ENCODE data around the gene SLC35A2. TPM values are rescaled to one million over a fixed set of nuclear protein-coding genes. Genes with fewer than 3 reads are reported as not detected.

The SLC35A2 gene
- total and polyA plus RNA-seq, 12 donors, result 6.4 to 27.7 (median 12.4) TPM

Other genes with a start within 250 kb of the SLC35A2 start
- 10 to 100 TPM in 1 of 10 donors, 1 to 10 TPM in 8, under 1 TPM in 1; 0.86 to 14.3 (median 1.7) TPM for gene WAS, start 227.8 kb downstream of the SLC35A2 start, total RNA-seq
- 1 to 10 TPM; 1.9 TPM for gene WAS, start 227.8 kb downstream of the SLC35A2 start, polyA plus RNA-seq
- gene SUV39H1, start 214.9 kb downstream of the SLC35A2 start, total RNA-seq, result 1 to 10 TPM; 2.2 to 5.6 (median 3.1) TPM
- gene SUV39H1, start 214.9 kb downstream of the SLC35A2 start, polyA plus RNA-seq, result 1 to 10 TPM; 1.4 to 4.6 TPM
- gene GLOD5, start 149.9 kb downstream of the SLC35A2 start, total RNA-seq, result not detected
- gene GLOD5, start 149.9 kb downstream of the SLC35A2 start, polyA plus RNA-seq, result not detected
- gene GATA1, start 125.1 kb downstream of the SLC35A2 start, total RNA-seq, result under 1 TPM in 2 of 10 donors, not detected in 8; 0.23 to 0.25 TPM
- gene GATA1, start 125.1 kb downstream of the SLC35A2 start, polyA plus RNA-seq, result under 1 TPM in 1 of 2 donors, not detected in 1; 0.07 TPM
- gene HDAC6, start 109.6 kb downstream of the SLC35A2 start, total RNA-seq, result 10 to 100 TPM; 28.4 to 45.6 (median 32.3) TPM
- gene HDAC6, start 109.6 kb downstream of the SLC35A2 start, polyA plus RNA-seq, result 100 to 1,000 TPM in 1 of 2 donors, 10 to 100 TPM in 1; 31.7 to 102 TPM
- gene ERAS, start 85.1 kb downstream of the SLC35A2 start, total RNA-seq, result not detected
- gene ERAS, start 85.1 kb downstream of the SLC35A2 start, polyA plus RNA-seq, result under 1 TPM in 1 of 2 donors, not detected in 1; 0.04 TPM
- under 1 TPM in 5 of 10 donors, not detected in 5; 0.36 to 0.78 (median 0.39) TPM for gene PCSK1N, start 76.0 kb downstream of the SLC35A2 start, total RNA-seq
- under 1 TPM in 1 of 2 donors, not detected in 1; 0.03 TPM for gene PCSK1N, start 76.0 kb downstream of the SLC35A2 start, polyA plus RNA-seq
- gene TIMM17B, start 13.9 kb downstream of the SLC35A2 start, total RNA-seq, result 10 to 100 TPM; 58.3 to 73.4 (median 64.7) TPM
- 100 to 1,000 TPM in 1 of 2 donors, 10 to 100 TPM in 1; 75.1 to 100 TPM for gene TIMM17B, start 13.9 kb downstream of the SLC35A2 start, polyA plus RNA-seq
- 10 to 100 TPM; 41.2 to 75.5 (median 52.8) TPM for gene PQBP1, start 13.7 kb downstream of the SLC35A2 start, total RNA-seq
- 100 to 1,000 TPM in 1 of 2 donors, 10 to 100 TPM in 1; 99.8 to 127 TPM for gene PQBP1, start 13.7 kb downstream of the SLC35A2 start, polyA plus RNA-seq
- gene PIM2, start 7.4 kb upstream of the SLC35A2 start, total RNA-seq, result 10 to 100 TPM in 1 of 10 donors, 1 to 10 TPM in 9; 2.0 to 14.0 (median 3.3) TPM
- gene PIM2, start 7.4 kb upstream of the SLC35A2 start, polyA plus RNA-seq, result 1 to 10 TPM; 1.8 to 3.9 TPM
- gene OTUD5, start 46.0 kb upstream of the SLC35A2 start, total RNA-seq, result 10 to 100 TPM; 17.9 to 27.3 (median 24.7) TPM
- gene OTUD5, start 46.0 kb upstream of the SLC35A2 start, polyA plus RNA-seq, result 10 to 100 TPM; 25.4 to 26.6 TPM
- 1 to 10 TPM in 1 of 10 donors, under 1 TPM in 9; 0.13 to 1.7 (median 0.32) TPM for gene KCND1, start 60.2 kb upstream of the SLC35A2 start, total RNA-seq
- gene KCND1, start 60.2 kb upstream of the SLC35A2 start, polyA plus RNA-seq, result under 1 TPM; 0.44 to 0.48 TPM
- gene GRIPAP1, start 90.6 kb upstream of the SLC35A2 start, total RNA-seq, result 10 to 100 TPM; 16.2 to 26.0 (median 21.9) TPM
- 10 to 100 TPM; 16.6 to 34.1 TPM for gene GRIPAP1, start 90.6 kb upstream of the SLC35A2 start, polyA plus RNA-seq
- gene TFE3, start 131.7 kb upstream of the SLC35A2 start, total RNA-seq, result 10 to 100 TPM; 13.8 to 29.1 (median 16.1) TPM
- 10 to 100 TPM; 17.6 to 34.8 TPM for gene TFE3, start 131.7 kb upstream of the SLC35A2 start, polyA plus RNA-seq
- gene CCDC120, start 147.4 kb upstream of the SLC35A2 start, total RNA-seq, result 1 to 10 TPM in 7 of 10 donors, under 1 TPM in 3; 0.71 to 2.0 (median 1.2) TPM
- 1 to 10 TPM in 1 of 2 donors, under 1 TPM in 1; 0.70 to 1.7 TPM for gene CCDC120, start 147.4 kb upstream of the SLC35A2 start, polyA plus RNA-seq
- 10 to 100 TPM in 1 of 10 donors, 1 to 10 TPM in 9; 5.4 to 16.9 (median 8.1) TPM for gene PRAF2, start 162.4 kb upstream of the SLC35A2 start, total RNA-seq
- gene PRAF2, start 162.4 kb upstream of the SLC35A2 start, polyA plus RNA-seq, result 10 to 100 TPM; 24.4 to 26.5 TPM
- gene WDR45, start 168.2 kb upstream of the SLC35A2 start, total RNA-seq, result 10 to 100 TPM; 45.7 to 84.7 (median 60.6) TPM
- gene WDR45, start 168.2 kb upstream of the SLC35A2 start, polyA plus RNA-seq, result 100 to 1,000 TPM in 1 of 2 donors, 10 to 100 TPM in 1; 87.7 to 107 TPM
- 10 to 100 TPM; 16.5 to 23.2 (median 20.0) TPM for gene GPKOW, start 212.1 kb upstream of the SLC35A2 start, total RNA-seq
- 10 to 100 TPM in 1 of 2 donors, 1 to 10 TPM in 1; 6.4 to 28.8 TPM for gene GPKOW, start 212.1 kb upstream of the SLC35A2 start, polyA plus RNA-seq

All from heart right ventricle (tissue), 12 donors.